HG02973 (cell line): ENCODE data around the gene ACTR8.

Experiments used
- ATAC-seq: cut with Tn5 transposase; IDR thresholded peaks from one replicate; pipeline ENCODE4 v1.9.1; 2021; ENCODE audit warnings: moderate library complexity; ENCODE audit not compliant: unreplicated experiment

The ACTR8 gene

GRCh38 chr3:53817809-53818208, 64.1 kb downstream of the ACTR8 start:
- no peak for ATAC-seq

GRCh38 chr3:53817211-53817610, 64.7 kb downstream of the ACTR8 start:
- no peak for ATAC-seq
